Amniotic epithelial cell (primary cell): Measurements from ENCODE around the gene PCDH10.

ENCODE experiments used
- DNase-seq: peaks from one replicate; pipeline ENCODE4 v3.0.0-alpha.2; 2010; ENCODE audit warnings: low read depth

Gene PCDH10

GRCh38 chr4:133150486-133151340 lies 1.6 kb downstream of the PCDH10 start:
- DNase-seq, result peak; percentile 24

- peak; percentile 27 for DNase-seq
Measured at GRCh38 chr4:133151341-133151690, 2.2 kb downstream of the PCDH10 start.

- DNase-seq, result peak; percentile 38
Measured at GRCh38 chr4:133151691-133152329, 2.7 kb downstream of the PCDH10 start.

GRCh38 chr4:133152330-133152821 lies 3.3 kb downstream of the PCDH10 start:
- peak; percentile 22 for DNase-seq

- peak; percentile 36 for DNase-seq
Measured at GRCh38 chr4:133152831-133153481, 3.9 kb downstream of the PCDH10 start.

GRCh38 chr4:133154725-133155124 lies 5.6 kb downstream of the PCDH10 start:
- DNase-seq, result peak; percentile 60

- no peak for DNase-seq
Measured at GRCh38 chr4:133156096-133156495, 7.0 kb downstream of the PCDH10 start.

GRCh38 chr4:133156556-133156955 lies 7.5 kb downstream of the PCDH10 start:
- no peak for DNase-seq

- DNase-seq, result no peak
Measured at GRCh38 chr4:133157460-133158160, 8.5 kb downstream of the PCDH10 start.

- DNase-seq, result no peak
Measured at GRCh38 chr4:133160853-133161252, 11.8 kb downstream of the PCDH10 start.

GRCh38 chr4:133161570-133162295 lies 12.6 kb downstream of the PCDH10 start:
- no peak for DNase-seq

GRCh38 chr4:133162941-133163340 lies 13.8 kb downstream of the PCDH10 start:
- DNase-seq, result no peak

GRCh38 chr4:133178956-133179355 lies 29.9 kb downstream of the PCDH10 start:
- no peak for DNase-seq

GRCh38 chr4:133186210-133186609 lies 37.1 kb downstream of the PCDH10 start:
- DNase-seq, result peak; percentile 4

- DNase-seq, result no peak
Measured at GRCh38 chr4:133186845-133187244, 37.8 kb downstream of the PCDH10 start.

GRCh38 chr4:133188433-133189146 lies 39.5 kb downstream of the PCDH10 start:
- peak; percentile 4 for DNase-seq

GRCh38 chr4:133189147-133189517 lies 40.0 kb downstream of the PCDH10 start:
- no peak for DNase-seq

GRCh38 chr4:133190098-133190497 lies 41.0 kb downstream of the PCDH10 start:
- no peak for DNase-seq

- no peak for DNase-seq
Measured at GRCh38 chr4:133208694-133209285, 59.7 kb downstream of the PCDH10 start.

- no peak for DNase-seq
Measured at GRCh38 chr4:133233922-133234321, 84.8 kb downstream of the PCDH10 start.
